DND-41 (cell line): ENCODE results near the gene FBXO24.

Experiments
- CTCF ChIP-seq: IDR thresholded peaks from 2 replicates; pipeline ENCODE4 v1.5.1; 2012; ENCODE audit warnings: borderline replicate concordance, low read length, moderate library complexity, mild to moderate bottlenecking; ENCODE audit not compliant: poor library complexity, severe bottlenecking; ENCODE audit errors: extremely low read depth
- EZH2 ChIP-seq: IDR thresholded peaks from 3 replicates; pipeline ENCODE4 v1.6.1; 2012; ENCODE audit warnings: borderline replicate concordance, low read depth, mild to moderate bottlenecking, moderate library complexity, low read length, inconsistent platforms; ENCODE audit not compliant: severe bottlenecking

DNA sequence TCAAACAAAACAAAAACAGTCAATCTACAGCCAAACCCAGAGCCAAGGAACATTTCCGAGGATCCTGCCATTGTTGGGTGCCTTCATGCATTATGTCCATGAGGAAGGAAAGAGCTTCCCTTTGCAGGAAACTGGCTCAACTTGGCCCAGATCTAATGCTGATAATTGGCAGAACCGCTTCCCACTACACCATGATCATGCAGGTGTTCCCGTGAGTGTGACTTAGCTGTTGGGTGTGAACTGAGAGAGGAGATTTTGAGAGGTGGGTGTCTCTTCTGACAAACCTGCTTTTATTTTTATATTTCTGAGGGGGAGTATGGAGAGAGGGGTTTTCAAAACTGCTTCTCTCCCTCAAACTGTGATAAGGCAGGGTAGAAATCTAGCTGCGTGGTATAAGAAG lies 27.0 kb upstream of the FBXO24 start:
- no peak for TF ChIP-seq CTCF
- TF ChIP-seq EZH2 = no peak
